ENCODE measurements around the gene PTPRJ.
A peak's percentile ranks its signal among the peaks of the same experiment; 100 is the strongest.

GRCh38 chr11:47981667-47982404 lies 1.5 kb downstream of the PTPRJ start:
- no peak for TF ChIP-seq CTCF (optimal IDR thresholded peaks at IDR 0.05 in 1 of 3, IDR thresholded peaks at IDR 0.05 in 1 of 3, conservative IDR thresholded peaks at IDR 0.05 in 1 of 3; ENCODE audit: extremely low read depth in 1 of 3, insufficient read depth in 2 of 3, low read length in 3 of 3)
- TF ChIP-seq EZH2 (IDR thresholded peaks at IDR 0.05; ENCODE audit: low read length), result peak; percentile 23
